PC-3 (cell line): ENCODE results near the gene OR10G6.

Experiments used
- CTCF ChIP-seq: fragments of 300-600 bp; sonication (generic); conservative IDR thresholded peaks from 2 replicates; pipeline ENCODE4 v1.5.1; 2017; ENCODE audit warnings: antibody characterized with exemption, low read depth, mild to moderate bottlenecking, low read length
- EZH2 ChIP-seq: fragments of 300-600 bp; sonication (generic); IDR thresholded peaks from one replicate; pipeline ENCODE4 v1.6.1; 2017; ENCODE audit warnings: antibody characterized with exemption, mild to moderate bottlenecking, low read length; ENCODE audit not compliant: unreplicated experiment
- EZH2phosphoT487 ChIP-seq: fragments of 300-600 bp; sonication (generic); IDR thresholded peaks from 2 replicates; pipeline ENCODE4 v1.6.1; 2018; ENCODE audit warnings: mild to moderate bottlenecking, antibody characterized with exemption, low read length, borderline replicate concordance

- TF ChIP-seq EZH2 (no peak), CTCF (no peak), EZH2phosphoT487 (no peak)
Observed at GRCh38 chr11:123973816-123974215, 21.1 kb downstream of the OR10G6 start.
